C4-2B (cell line): Measurements from ENCODE around the gene TSPAN11.

ENCODE experiments used
- CTCF ChIP-seq: fragments of 450-650 bp; conservative IDR thresholded peaks from 2 replicates; pipeline ENCODE4 v1.5.1; 2017; ENCODE audit warnings: mild to moderate bottlenecking
- ZFX ChIP-seq: fragments of 450-650 bp; IDR thresholded peaks from 2 replicates; pipeline ENCODE4 v1.6.1; 2017

GRCh38 chr12:31031951-31032335 is 105.4 kb downstream of the TSPAN11 start:
- TF ChIP-seq CTCF, result no peak
- TF ChIP-seq ZFX, result no peak
